GOT3 (cell line): ENCODE results near the gene BAHCC1.
"Not testable (repeated sequence)": the region's sequence is repeated elsewhere in the genome, so short reads cannot be mapped to it uniquely, and the experiment has no call there.

Experiments
- DNase-seq: peaks from one replicate; lab custom pipeline; 2025; ENCODE audit warnings: mixed read lengths; lab: John Stamatoyannopoulos, UW

BAHCC1 gene

DNA sequence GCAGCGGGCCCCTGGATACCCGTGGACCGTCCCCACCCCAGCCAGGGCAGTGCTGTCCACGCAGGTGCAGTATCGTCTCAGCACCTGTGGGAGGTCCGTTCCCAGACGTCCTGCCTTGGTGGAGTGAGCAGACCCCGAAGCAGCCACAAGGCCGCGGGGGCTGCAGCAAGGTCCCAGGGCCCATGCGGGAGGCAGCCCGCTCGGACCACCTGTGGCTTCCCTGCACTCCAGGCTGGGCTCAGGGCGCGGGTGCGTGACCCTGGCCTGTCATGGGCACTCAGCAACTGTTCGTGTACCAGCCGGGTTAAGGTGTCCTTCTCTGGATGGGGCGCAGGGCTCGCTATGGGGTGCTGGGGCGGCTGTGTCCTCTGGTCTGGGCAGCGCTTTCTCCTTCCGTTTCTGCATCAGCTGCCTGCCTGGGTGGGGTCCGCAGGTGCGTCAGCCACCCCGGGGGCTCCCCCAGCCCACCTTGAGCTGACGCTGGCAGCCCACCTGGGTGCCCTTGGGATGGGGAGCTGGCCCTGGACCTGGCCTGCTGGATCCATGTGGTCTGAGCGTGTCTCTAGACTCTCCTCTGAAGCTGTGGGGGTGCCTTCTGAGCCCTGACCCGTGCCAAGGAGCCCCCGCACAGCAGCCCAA lies 18.4 kb downstream of the BAHCC1 start:
- DNase-seq, result no peak

DNA sequence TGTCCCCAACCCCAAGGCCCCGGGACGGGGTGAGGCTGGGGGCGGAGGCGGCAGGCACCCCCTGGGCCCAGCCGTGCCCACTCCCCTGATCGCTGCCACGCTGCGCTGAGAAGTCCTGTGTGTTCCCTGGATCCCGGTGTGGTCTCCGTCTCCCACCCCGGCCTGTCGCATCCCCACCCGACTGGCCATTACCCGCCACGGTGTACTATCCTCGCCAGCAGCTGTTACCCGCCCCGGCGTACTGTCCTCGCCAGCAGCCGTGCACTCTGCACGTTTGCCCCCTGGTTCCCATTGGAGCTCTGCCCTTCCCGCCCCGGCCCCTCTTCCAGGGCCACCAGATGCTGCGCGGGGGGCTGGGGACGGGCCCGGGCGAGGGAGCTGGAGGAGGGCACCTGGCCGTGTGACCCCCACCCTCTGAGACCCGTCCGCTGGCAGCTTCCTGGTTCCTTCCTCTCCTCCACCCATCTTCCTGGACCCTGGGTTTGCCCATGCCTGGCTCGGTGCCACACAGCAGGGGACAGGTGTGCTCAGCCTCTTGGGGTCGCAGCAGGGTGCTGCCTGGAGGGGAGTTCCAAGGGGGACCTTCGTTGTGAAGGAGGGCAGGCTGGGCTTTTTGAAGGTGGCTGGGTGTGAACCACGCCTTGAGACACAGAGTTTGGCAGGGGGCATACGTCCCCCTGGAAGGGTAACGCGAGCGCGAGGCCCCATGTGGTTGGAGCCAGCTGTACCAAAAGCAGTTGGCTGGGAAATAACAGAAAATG lies 19.7 kb downstream of the BAHCC1 start:
- no peak for DNase-seq

DNA sequence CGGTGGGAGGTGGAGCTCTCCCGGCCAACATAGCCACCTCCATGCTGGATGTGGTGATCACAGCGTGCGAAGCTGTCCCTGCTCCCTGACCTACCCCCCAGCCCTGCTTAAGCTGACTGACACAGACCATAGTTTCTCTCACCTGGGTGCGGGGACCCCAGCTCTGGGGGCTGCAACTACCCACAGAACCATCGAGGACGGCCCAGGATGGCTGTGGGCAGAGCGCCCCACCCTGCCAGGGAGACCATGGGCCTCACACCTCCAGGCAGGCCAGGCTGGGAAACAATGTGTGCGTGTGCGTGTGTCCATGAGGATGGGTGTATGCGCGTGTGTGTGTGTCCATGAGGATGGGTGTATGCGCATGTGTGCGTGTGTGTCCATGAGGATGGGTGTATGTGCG lies 20.4 kb downstream of the BAHCC1 start:
- no peak for DNase-seq

DNA sequence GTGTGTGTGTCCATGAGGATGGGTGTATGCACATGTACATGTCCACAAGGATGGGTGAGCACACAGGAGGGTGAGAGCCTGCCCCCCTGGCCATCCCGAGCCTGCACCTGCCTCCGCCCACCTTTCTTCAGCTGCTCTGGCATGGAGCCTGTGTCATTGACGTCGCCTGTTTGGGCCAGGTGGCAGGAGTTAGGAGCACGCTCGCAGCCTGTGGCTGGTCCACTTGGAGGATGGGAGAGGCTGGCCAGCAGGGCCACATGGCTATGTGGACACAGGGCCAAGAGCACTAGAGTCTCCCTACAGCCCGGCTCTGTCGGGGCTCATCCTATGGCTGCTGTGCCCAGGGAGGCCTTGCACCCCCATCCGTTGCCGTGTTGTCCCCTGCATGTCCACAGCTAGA lies 21.4 kb downstream of the BAHCC1 start:
- DNase-seq, result no peak

DNA sequence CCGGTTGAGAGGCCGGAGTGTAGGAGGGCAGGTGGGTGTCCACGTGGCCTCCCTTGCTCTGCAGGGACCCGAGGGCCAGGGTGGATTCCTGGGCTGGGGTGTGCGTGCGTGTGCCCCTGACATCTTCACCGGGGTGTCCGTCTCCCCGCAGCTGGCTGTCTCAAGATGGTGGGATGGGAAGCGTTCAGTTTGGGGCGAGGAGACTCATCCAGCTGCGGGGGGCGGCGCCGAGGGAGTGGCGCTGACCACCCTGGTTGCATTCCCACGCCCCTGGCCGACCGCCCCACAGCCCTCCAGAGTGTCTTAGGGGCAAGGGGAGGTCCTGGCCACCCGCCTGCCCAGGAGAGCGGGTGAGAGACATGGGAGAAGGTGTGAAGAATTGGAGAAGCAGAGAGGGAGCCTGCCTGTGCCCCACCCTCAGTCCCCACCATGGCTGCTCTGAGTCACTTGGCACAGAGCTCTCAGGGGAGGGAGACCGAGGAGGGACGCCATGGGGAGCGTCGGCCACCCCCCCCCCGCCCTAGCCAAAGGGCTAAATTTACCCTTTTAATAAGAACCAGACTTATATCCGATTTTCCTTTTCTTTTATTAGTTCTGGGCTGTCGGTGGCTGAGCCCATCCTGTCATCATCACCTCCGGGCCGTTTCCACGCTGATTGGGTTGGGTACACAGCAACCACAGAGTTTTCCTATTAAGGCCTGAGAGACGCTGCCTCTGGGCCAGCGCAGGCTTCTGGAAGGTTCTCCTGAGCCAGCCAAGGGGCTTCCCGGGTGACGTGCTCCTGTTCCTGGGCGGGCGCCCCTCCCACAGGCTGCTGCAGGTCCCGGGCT lies 22.0 kb downstream of the BAHCC1 start:
- no peak for DNase-seq

DNA sequence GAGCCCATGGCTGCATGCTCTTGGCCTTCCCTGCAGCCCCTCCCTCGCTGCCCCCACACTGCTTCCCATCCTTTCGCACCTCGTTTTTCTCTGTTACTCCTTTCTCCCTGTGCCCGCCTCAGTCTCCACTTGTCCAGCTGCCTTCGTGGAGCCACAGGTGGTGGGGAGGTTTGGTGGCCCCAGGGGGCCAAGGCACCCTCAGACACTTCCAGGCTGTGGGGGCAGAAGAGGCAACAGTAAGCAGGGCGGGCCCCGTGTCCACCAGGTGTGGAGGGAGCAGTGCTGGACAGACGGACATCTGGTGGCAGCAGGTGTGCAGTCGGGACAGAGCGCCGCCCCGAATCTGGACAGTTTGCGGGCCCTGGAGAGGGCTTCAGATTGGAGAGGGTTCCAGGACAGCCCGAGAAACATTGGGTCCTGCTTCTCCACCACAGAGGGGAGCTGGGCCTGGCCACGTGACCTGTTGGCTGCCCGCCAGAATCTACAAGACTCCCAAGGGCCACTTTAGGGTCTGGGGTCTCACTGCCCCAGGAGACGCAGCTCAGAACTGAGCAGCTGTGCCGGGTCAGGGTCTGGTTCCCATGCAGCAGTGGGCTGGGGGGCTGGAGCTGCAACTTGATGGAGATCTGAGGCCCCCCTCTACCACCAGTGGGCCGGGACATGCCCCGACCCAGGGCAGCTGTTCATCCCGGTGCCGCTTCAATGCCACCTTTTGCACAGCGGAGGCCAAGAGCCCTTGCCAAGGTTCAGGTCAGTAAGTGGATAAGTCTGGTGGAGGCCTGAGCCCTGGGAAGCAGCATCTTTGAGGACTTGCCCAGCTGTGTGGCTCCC lies 22.8 kb downstream of the BAHCC1 start:
- DNase-seq, result no peak

- DNase-seq, result no peak
These were observed 23.6 kb downstream of the BAHCC1 start for GRCh38 chr17:81418710-81419318.

DNA sequence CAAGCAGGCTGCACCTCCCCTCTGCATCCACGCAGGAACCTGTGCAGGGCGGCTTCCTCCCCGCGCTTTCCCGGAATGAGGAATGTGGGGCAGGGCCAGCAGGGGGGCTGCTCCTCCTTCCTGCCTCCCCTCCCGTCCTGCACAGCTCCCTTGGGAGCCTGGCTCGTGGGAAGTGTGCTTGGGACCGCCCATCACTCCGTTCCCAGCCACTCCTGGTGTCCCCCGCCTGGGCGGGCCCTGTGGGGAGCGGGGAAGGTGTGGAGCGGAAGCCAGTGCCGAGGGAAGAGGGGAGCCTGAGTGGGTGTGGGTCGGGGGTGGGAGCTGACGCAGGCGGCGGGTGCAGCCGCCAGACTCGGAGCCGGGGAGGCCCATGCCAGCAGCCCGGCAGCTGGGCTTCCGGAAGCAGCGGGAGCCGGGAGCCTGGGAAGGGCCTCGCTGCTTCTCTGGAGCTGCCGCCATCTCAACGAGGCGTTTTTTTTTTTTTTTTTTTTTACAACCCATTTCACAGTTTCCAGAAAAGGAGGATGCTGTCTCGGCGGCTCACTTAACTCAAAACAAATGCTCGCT lies 24.1 kb downstream of the BAHCC1 start:
- no peak for DNase-seq

- DNase-seq, result no peak
These were observed 24.9 kb downstream of the BAHCC1 start for GRCh38 chr17:81419886-81420768.

DNA sequence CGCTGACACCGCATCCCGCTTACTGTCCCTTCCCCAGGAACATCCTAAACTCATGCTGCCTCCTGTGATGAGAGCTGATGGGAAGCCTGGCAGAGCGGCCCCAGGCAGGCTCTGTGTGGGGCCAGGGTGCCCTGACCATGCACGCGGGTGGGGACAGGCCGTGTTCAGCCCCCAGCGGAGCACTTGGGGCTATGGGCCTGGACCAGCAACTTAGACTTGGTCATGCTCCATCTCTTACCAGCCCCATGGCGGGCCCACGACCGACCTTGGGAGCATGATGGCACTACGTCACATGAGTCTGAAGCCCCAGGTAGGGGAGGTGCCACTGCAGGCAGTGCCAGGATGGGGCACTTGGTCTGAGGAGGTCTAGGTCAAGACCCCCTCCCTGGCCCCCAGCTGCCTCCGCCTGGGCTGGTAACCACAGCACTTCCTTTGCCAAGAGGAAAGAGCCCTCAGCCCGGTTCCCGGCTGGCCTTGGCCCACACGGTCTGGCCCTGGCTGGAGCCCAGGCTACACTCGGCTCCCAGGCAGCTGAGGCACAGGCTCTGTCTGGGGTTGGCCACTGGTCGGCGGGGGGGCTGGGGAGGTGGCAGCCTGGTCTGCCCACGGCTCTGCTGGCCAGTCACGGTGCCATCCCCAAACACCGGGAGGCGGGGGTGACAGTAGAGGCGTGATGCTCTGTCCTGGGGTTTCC lies 25.7 kb downstream of the BAHCC1 start:
- no peak for DNase-seq

DNA sequence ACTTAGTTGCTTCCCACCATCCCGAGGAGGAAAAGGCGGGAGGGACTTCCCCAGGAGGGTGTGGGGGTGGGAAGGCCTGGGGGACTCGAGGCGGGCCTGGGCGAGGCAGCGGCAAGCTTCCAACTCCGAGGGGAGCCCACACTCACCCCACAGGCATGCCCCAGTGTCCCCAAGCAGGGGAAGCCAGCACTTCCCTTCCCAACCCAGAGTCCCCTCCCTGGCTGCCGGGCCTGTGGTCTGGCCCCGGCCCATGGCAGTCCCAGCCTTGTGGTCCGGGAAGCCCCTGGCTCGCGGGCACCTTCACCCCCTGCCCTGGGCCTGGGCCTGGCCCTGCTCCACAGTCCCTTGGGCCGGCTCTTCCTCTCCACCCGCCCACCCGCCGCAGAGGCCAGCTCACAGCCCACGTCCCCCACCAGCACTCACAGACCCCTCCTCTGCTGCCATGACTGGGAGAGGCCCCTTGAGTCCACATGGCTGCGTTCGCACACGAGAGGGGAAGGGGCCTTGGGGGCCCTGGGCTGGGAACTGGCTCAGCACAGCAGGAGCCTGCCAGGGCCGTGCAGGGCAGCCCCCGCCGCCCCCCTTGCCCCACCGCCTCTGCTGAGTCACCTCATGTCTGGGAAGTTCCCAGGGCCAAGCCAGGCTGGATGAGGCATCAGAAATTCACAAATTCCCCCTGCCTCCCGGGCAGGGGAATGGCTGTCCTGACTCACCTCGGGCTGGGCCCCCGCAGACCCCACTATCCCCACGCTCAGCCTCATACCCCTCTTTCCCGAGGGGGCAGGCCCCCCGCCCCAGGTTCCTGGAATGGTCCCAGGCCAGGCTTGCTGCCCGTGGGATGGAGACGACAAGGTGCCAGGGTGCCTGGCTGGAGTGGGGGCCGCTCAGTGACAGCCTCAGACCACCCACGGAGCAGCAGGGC lies 27.8 kb downstream of the BAHCC1 start:
- peak; percentile 69 for DNase-seq

- DNase-seq, result no peak
These were observed 28.4 kb downstream of the BAHCC1 start for GRCh38 chr17:81423698-81424071.

DNA sequence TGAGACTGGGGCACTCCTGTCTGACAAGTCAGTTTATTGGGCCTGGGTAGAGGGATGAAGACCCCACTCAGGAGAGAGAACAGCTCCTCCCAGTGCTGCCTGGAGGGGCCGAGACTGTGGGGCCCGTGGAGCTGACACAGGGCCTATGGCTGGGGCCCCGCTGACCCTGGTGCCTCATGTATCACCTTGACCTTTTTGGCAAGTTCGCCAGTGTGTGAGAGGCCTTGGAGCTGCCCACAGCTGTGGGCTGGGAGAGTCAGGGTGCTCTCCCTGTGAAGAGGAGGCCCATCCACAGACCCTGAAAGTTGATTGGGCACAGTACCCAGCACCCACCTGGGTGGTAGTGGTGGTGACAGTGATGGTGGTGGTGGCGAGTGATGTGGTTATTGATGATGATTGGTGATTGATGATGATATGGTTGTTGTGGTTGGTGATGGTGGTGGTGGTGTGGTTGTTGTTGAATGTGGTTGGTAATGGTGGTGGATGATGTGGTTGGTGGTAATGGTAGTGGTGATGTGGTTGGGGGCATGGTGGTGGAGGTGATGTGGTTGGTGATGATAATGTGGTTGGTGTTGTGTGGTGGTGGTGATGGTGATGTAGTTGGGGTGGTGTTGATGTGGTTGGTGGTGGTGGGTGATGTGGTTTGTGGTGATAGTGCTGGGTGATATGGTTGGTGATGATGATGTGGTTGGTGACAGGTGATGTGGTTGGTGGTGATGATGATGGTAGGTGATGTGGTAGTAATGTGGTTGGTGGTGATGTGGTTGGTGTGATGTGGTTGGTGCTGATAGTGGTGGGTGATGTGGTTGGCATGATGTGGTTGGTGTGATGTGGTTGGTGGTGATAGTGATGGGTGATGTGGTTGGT lies 29.1 kb downstream of the BAHCC1 start:
- DNase-seq, result no peak

DNA sequence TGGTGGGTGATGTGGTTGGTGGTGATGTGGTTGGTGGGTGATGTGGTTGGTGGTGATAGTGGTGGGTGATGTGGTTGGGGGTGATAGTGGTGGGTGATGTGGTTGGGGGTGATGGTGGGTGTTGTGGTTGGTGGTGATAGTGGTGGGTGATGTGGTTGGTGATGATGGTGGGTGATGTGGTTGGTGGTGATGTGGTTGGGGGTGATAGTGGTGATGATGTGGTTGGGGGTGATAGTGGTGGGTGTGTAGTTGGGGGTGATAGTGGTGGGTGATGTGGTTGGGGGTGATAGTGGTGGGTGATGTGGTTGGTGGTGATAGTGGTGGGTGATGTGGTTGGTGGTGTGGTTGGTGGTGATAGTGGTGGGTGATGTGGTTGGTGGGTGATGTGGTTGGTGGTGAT lies 29.8 kb downstream of the BAHCC1 start:
- DNase-seq, result not testable (repeated sequence)

DNA sequence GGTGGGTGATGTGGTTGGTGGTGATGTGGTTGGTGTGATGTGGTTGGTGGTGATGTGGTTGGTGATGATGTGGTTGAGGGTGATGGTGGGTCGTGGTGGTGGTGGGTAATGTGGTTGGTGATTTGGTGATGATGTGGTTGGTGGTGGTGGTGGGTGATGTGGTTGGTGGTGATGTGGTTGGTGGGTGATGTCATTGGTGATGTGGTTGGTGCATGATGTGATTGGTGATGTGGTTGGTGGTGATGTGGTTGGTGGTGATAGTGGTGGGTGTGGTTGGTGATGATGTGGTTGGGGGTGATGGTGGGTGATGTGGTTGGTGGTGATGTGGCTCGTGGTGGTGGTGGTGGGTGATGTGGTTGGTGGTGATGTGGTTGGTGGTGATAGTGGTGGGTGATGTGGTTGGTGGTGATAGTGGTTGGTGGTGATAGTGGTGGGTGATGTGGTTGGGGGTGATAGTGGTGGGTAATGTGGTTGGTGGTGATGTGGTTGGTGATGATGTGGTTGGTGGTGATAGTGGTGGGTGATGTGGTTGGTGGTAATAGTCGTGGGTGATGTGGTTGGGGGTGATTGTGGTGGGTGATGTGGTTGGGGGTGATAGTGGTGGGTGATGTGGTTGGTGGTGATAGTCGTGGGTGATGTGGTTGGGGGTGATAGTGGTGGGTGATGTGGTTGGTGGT lies 30.6 kb downstream of the BAHCC1 start:
- not testable (repeated sequence) for DNase-seq

DNA sequence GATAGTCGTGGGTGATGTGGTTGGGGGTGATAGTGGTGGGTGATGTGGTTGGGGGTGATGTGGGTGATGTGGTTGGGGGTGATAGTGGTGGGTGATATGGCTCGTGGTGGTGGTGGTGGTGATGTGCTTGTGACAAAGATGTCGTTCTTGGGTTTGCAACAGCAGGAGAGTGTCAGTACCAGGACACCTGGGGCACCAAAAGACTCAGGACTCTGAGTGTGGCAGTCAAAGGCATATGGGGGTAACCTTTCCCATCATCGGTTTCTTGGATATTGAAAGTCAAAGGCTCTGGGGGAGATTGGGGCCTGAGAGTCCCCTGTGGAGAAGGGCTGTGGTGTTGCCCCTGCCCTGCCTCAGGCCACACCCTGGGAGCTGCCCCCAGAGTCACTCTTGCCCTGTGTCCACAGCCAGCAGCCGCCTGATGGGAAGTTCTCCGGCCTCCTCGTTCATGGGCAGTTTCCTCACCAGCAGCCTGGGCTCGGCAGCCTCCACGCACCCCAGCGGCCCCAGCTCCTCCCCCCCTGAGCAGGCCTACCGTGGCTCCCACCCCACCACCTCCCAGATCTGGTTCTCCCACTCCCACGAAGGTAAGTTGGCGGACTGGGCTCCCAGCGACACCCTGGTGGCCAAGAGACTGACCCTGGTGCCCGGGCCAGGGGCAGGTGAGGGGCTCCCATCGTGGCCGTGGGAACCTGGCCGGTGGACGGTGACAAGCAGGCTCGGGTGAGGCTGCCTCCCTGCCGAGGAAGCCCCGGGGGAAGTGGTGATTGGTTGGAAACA lies 31.3 kb downstream of the BAHCC1 start:
- no peak for DNase-seq
